Kidney (tissue), 14 donors: ENCODE measurements around the gene SSNA1. TPM values are rescaled to one million over a fixed set of nuclear protein-coding genes. Genes with fewer than 3 reads are reported as not detected.
A peak's percentile ranks its signal among the peaks of the same experiment; 100 is the strongest.

Source experiments
- DNase-seq, 5 donors: peaks; one replicate each; pipeline ENCODE4 v3.0.0-alpha.2; 2013 to 2020
- FAIRE-seq: peaks from 2 replicates; lab custom pipeline; 2012; peaks lifted over from hg19 to GRCh38; lab: Jason Lieb, UNC
- H3K27ac ChIP-seq, 2 donors: one replicate each; pipeline ENCODE4 v1.7.0; 2013; ENCODE audit warnings: low read depth in 2 of 2, low read length in 2 of 2, inconsistent platforms in 1 of 2
- H3K27me3 ChIP-seq: one replicate; pipeline ENCODE4 v1.7.1; 2013; ENCODE audit warnings: low read length, inconsistent platforms; ENCODE audit not compliant: control insufficient read depth, insufficient read depth
- H3K36me3 ChIP-seq, 3 donors: one replicate each; pipeline versions ENCODE4 v1.7.0 to v1.7.1; 2013; ENCODE audit warnings: low read length in 3 of 3, control low read depth in 1 of 3, inconsistent platforms in 1 of 3; ENCODE audit not compliant: insufficient read depth in 3 of 3, control insufficient read depth in 2 of 3
- H3K4me1 ChIP-seq, 3 donors: one replicate each; pipeline versions ENCODE4 v1.7.0 to v1.7.1; 2013; ENCODE audit warnings: low read length in 3 of 3, inconsistent platforms in 1 of 3, low read depth in 1 of 3; ENCODE audit not compliant: control insufficient read depth in 2 of 3, insufficient read depth in 2 of 3
- H3K4me3 ChIP-seq, 3 donors: one replicate each; pipeline versions ENCODE4 v1.7.0 to v1.8.1; 2013; ENCODE audit warnings: low read length in 3 of 3, control low read depth in 1 of 3, inconsistent platforms in 1 of 3
- H3K9ac ChIP-seq, 3 donors: one replicate each; pipeline versions ENCODE4 v1.7.0 to v1.7.1; 2013; ENCODE audit warnings: low read length in 3 of 3, control low read depth in 1 of 3, inconsistent platforms in 1 of 3
- H3K9me3 ChIP-seq, 3 donors: one replicate each; pipeline versions ENCODE4 v1.7.0 to v1.7.1; 2013; ENCODE audit warnings: low read length in 3 of 3, control low read depth in 1 of 3, inconsistent platforms in 1 of 3; ENCODE audit not compliant: control insufficient read depth in 2 of 3, insufficient read depth in 1 of 3
- intact Hi-C: fragments of 100-400 bp; cut with DNase I; formaldehyde crosslinking; loops from one replicate; pipeline ENCODE4 v1.11.1; 2022
- polyA plus RNA-seq: library from polyadenylated mRNA; stranded (reverse); fragments of 350-450 nt; fragmentation: Illumina TruSeq; extraction: RNeasy Lipid Tissue Mini Kit (QIAGEN cat#74804); gene quantifications from one replicate; pipeline ENCODE4 v1.2.3, GENCODE V29; 2014; ENCODE audit warnings: low read depth, low replicate concordance; ENCODE audit not compliant: insufficient read depth
- total RNA-seq: library from RNA; stranded (reverse); fragmentation: NEBNext Ultra II Directional; extraction: Animal tissue kit (Norgen Biotek cat#: 25700); gene quantifications from one replicate; pipeline ENCODE4 v1.2.1, GENCODE V29; 2021
- TF ChIP-seq, protein P1 (sequence below): IDR thresholded peaks from 3 replicates; pipeline ENCODE4 v1.5.1; 2012; ENCODE audit warnings: mild to moderate bottlenecking, moderate library complexity, borderline replicate concordance; ENCODE audit not compliant: insufficient read depth; ENCODE audit errors: extremely low read depth
- donor health status: control.
- donor health status: control.
- donor health status: control.
- donor health status: control.
- donor health status: control.
- donor health status: DM: yes; HTN: yes; CAD: no.
- donor health status: Normal renal cell carcinoma (clear cell type).

The SSNA1 gene
- total and polyA plus RNA-seq, 2 donors from 2014 or later = 52.5 to 131 TPM

DNA sequence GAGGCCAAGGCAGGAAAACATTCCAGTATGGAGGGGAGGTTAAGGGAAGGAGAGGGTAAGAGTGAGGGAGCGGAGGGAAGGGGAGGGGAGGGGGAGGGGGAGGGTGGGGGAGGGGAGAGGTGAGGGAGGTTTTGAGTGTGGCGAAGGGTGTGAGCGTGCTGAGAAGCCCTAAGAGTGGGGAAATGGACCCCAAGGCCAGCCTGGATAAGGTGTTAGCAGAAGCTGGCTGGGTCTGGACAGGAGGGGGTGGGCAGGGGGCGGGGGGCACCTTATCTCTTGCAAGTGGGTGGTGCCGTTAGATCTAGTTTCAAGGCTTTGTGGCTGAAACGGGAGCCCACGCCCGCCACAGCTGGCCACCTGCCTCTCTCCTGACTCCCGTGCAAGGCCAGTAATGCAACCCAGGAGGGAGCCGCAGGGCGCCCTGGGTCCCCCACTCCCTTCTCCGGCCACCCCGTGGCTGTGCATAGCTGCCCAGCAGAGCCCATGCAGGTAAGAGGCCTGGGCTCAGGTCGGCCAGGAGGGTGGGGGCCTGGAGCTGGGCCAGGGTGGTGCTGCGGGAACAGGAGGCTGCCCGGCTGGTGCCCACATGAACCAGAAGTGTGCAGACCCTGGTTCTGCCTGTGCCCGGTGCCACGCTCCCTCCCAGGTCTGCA lies 39.5 kb downstream of the SSNA1 start:
- Histone ChIP-seq H3K36me3 (no peaks in the 10 kb centered on the region), H3K9ac (no peak overlapping the region), H3K9me3 (no peaks in the 10 kb centered on the region), H3K27me3 (no peaks in the 10 kb centered on the region), H3K4me1 (peaks cover 0 to 31% (median 18%) of the 10 kb centered on the region in 3 donors), H3K27ac (no peak overlapping the region), H3K4me3 (no peak overlapping the region)
- DNase-seq = peak in 1 of 5 donors; percentile 71
- intact Hi-C loops = no loop called here
- FAIRE-seq = no peak
- TF ChIP-seq, protein P1, sequence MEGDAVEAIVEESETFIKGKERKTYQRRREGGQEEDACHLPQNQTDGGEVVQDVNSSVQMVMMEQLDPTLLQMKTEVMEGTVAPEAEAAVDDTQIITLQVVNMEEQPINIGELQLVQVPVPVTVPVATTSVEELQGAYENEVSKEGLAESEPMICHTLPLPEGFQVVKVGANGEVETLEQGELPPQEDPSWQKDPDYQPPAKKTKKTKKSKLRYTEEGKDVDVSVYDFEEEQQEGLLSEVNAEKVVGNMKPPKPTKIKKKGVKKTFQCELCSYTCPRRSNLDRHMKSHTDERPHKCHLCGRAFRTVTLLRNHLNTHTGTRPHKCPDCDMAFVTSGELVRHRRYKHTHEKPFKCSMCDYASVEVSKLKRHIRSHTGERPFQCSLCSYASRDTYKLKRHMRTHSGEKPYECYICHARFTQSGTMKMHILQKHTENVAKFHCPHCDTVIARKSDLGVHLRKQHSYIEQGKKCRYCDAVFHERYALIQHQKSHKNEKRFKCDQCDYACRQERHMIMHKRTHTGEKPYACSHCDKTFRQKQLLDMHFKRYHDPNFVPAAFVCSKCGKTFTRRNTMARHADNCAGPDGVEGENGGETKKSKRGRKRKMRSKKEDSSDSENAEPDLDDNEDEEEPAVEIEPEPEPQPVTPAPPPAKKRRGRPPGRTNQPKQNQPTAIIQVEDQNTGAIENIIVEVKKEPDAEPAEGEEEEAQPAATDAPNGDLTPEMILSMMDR = no peak

DNA sequence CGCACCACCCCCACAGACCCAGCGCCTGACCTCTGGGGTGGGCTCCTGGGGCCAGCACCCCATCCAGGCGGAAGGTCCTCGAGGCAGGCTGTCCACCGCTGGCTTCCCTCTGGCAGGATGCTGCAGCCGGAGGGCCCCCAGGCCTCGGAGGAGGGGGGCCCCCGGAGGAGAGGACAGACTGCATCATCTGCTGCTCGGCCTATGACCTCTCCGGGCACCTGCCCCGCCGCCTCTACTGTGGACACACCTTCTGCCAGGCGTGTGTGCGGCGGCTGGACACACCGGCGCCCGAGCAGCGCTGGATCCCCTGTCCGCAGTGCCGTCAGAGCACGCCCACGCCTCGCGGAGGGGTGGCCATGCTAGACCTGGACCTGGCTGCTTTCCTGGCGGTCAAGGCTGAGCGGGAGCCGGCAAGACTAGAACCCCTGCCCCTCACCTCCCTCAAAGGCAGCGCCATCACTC lies 40.1 kb downstream of the SSNA1 start:
- intact Hi-C loops = no loop called here

DNA sequence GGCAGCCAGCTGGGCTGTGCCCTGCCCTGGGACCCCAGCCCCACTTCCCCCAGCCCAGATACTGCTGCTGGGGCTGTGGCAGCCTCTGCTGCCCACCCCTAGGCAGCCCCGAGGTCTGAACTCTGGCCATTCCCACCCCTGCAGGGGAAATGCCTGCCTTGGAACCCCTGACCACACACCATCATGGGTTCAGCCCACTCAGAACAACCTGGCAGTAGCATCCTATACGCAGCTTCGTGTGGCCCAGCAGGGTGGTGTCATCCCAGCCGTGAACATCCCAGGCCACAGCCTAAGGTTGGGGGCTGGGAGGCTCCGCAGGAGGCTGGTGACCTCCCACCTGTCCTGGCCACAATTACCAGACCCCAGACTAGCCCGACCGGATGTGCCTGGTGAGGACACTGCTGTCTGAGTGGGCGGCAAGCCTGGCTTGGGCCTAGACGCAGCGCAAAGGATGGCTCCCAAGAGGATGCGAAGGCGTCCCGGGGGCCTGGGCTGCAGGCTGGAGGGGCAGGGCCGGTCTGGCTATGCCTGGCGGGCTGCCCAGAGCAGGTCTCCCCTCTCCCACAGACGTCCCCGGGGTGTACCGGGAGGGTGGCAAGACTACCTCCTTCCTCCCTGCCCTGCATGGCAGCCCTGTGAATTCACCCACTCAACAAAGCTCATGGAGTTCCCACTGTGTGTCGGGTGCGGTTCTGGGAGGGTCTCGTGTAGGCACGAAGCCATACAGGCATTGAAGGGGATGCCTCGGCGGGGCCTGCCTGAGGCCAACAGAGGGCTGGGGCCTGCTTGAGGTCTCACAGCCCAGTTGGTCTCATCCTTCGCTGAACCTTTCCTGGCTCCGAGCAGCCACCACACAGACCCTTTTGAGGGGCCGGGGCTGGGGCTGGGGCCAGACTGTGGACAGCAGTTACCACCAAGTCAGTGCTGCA lies 40.8 kb downstream of the SSNA1 start:
- Histone ChIP-seq H3K27me3 (no peaks in the 10 kb centered on the region), H3K27ac (peak overlapping the region in 1 of 2 donors; percentile 51), H3K36me3 (no peaks in the 10 kb centered on the region), H3K4me1 (peaks cover 0 to 26% (median 15%) of the 10 kb centered on the region in 3 donors), H3K9me3 (no peaks in the 10 kb centered on the region), H3K4me3 (no peak overlapping the region), H3K9ac (no peak overlapping the region)
- FAIRE-seq = no peak
- TF ChIP-seq, protein P1 = no peak
- peak in 1 of 5 donors; percentile 59 for DNase-seq
- intact Hi-C loops = no loop called here

More for the DNA sequence above, 40.1 kb downstream of the SSNA1 start:
- Histone ChIP-seq H3K9me3 (no peaks in the 10 kb centered on the region), H3K4me1 (peaks cover 0 to 29% (median 18%) of the 10 kb centered on the region in 3 donors), H3K27ac (no peak overlapping the region), H3K36me3 (no peaks in the 10 kb centered on the region), H3K4me3 (no peak overlapping the region), H3K9ac (no peak overlapping the region), H3K27me3 (no peaks in the 10 kb centered on the region)
- peak in 1 of 5 donors; percentile 63 for DNase-seq
- no peak for FAIRE-seq
- TF ChIP-seq, protein P1 = no peak
